ENCODE measurements around the gene PTPRD. TPM values are rescaled to one million over a fixed set of nuclear protein-coding genes. Genes with fewer than 3 reads are reported as not detected.

PTPRD gene
- total RNA-seq, 1 experiment from 2014 or later: 32.5 TPM

DNA sequence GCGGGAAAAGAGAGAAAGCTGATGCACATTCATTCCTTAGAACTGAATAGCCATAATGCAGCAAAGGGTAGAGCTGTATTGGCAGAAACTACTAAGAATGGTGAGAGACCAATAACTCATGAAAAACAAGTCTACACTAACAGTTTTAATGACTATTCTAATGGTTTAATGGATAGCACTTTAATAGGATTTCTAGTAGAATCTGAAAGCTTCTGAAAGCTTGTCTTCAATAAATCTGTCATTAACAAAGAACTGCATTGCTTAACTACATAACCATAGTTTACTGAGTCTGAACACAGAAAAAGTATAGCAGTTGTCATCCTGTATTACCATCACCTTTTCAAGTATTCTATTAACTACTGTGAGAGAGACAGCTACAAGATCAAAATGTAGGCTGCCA, 2195.5 kb downstream of the PTPRD start:
- no peak overlapping the region for H3T11ph ChIP-seq (ENCODE audit: low read length)
- H3K14ac ChIP-seq (ENCODE audit: insufficient read depth, low read length): no peak overlapping the region
- no peak overlapping the region for H2BK12ac ChIP-seq (ENCODE audit: insufficient read length, low read depth, low read length)
- H2BK20ac ChIP-seq (ENCODE audit: low read depth, low read length, poor library complexity, severe bottlenecking): no peak overlapping the region
- DNase-seq: no peak
- no peak for TF ChIP-seq CTCF (conservative IDR thresholded peaks at IDR 0.05)
- no peaks in the 10 kb centered on the region; a peak in 1 of 7 replicates for H3K36me3 Mint-ChIP-seq (ENCODE audit: insufficient read depth in 1 of 3, low read depth in 3 of 3)
- no peak overlapping the region for H2BK120ac ChIP-seq (ENCODE audit: low read depth, low read length, poor library complexity, severe bottlenecking)
- no peak overlapping the region for H3K23ac ChIP-seq (ENCODE audit: insufficient read length, low read depth, low read length)
- H3K27ac ChIP-seq (ENCODE audit: insufficient read length, low read depth, low read length): no peak overlapping the region
- H3K56ac ChIP-seq (ENCODE audit: insufficient read length, low read depth, low read length): no peak overlapping the region
- H2BK5ac ChIP-seq (ENCODE audit: insufficient read length, low read length): no peak overlapping the region
- no peak overlapping the region for H3K18ac ChIP-seq (ENCODE audit: insufficient read length, low read depth, low read length)
- no peak overlapping the region for H3K27ac Mint-ChIP-seq
- no peak overlapping the region for H4K91ac ChIP-seq (ENCODE audit: insufficient read length, low read depth, low read length)
- H3K4me1 Mint-ChIP-seq: peaks cover 19 to 27% of the 10 kb centered on the region in 2 experiments
- H3K79me2 ChIP-seq (ENCODE audit: insufficient read depth, low read length): no peaks in the 10 kb centered on the region
- H3K23me2 ChIP-seq (ENCODE audit: insufficient read length, low read depth, low read length, poor library complexity, severe bottlenecking): no peaks in the 10 kb centered on the region
- no peak overlapping the region for H2BK15ac ChIP-seq (ENCODE audit: low read depth, low read length)
- H2AFZ ChIP-seq (ENCODE audit: low read length): no peak overlapping the region
- no peaks in the 10 kb centered on the region for H4K20me1 ChIP-seq (ENCODE audit: control insufficient read depth, insufficient read depth, insufficient read length)
- no peak overlapping the region for H3K9ac ChIP-seq (ENCODE audit: extremely low read depth, insufficient read length, low read length)
- H3K79me1 ChIP-seq (ENCODE audit: insufficient read depth, low read depth, low read length, poor library complexity, severe bottlenecking): no peaks in the 10 kb centered on the region
- H4K5ac ChIP-seq (ENCODE audit: insufficient read length, low read depth, low read length): no peak overlapping the region
- H3K9me3 ChIP-seq (ENCODE audit: control insufficient read depth, low read depth, low read length): no peaks in the 10 kb centered on the region
- H3K4me3 Mint-ChIP-seq: no peak overlapping the region
- H3K4ac ChIP-seq (ENCODE audit: low read depth, low read length): no peak overlapping the region
- H3K27me3 Mint-ChIP-seq (ENCODE audit: low read depth): no peaks in the 10 kb centered on the region
- H4K8ac ChIP-seq (replicated peaks; ENCODE audit: insufficient read length, low read depth, low read length): no peak overlapping the region
- H3K9me3 Mint-ChIP-seq: no peaks in the 10 kb centered on the region
- H3K4me2 ChIP-seq (ENCODE audit: insufficient read depth, insufficient read length, low read length): no peak overlapping the region
- no peaks in the 10 kb centered on the region; the same call in 1 of the 2 replicates for H3K4me1 ChIP-seq (ENCODE audit: insufficient read depth, low read length)
- WGBS (ENCODE audit: extremely low coverage, insufficient read length, low lambda C conversion rate): no CpG with 5 or more reads among the region's 1 CpG
- no peak overlapping the region for H2AK5ac ChIP-seq (ENCODE audit: insufficient read length, low read length)
- no peaks in the 10 kb centered on the region for H3K27me3 ChIP-seq (ENCODE audit: insufficient read depth, low read length)

Data from H9 (cell line).